HG02852 (cell line): ENCODE measurements around the gene TRAK2.
A peak's percentile ranks its signal among the peaks of the same experiment; 100 is the strongest.
"Not testable (repeated sequence)": the region's sequence is repeated elsewhere in the genome, so short reads cannot be mapped to it uniquely, and the experiment has no call there.

Experiments
- ATAC-seq: cut with Tn5 transposase; IDR thresholded peaks from one replicate; pipeline ENCODE4 v1.9.1; 2021; ENCODE audit warnings: mild to moderate bottlenecking, moderate library complexity; ENCODE audit not compliant: unreplicated experiment

The TRAK2 gene

GRCh38 chr2:201419057-201419635 lies 32.1 kb downstream of the TRAK2 start:
- no peak for ATAC-seq

DNA sequence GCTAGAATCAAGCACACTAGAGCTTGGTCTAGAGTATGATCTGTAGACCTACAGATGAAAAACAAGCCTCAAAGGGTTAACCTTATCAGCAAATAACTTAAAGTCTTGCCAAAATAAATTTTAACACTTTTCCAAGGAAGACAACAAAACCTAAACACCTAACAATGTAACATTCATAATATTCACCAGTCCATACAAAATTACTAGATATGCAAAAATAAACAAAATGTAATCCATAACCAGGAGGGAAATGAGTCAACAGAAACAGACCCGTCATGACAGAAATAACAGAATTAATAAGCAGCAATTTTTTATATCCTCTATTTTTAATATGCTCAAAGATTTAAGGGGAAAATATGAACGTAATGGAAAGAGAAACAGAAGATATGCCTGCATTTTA lies 36.1 kb downstream of the TRAK2 start:
- no peak for ATAC-seq

DNA sequence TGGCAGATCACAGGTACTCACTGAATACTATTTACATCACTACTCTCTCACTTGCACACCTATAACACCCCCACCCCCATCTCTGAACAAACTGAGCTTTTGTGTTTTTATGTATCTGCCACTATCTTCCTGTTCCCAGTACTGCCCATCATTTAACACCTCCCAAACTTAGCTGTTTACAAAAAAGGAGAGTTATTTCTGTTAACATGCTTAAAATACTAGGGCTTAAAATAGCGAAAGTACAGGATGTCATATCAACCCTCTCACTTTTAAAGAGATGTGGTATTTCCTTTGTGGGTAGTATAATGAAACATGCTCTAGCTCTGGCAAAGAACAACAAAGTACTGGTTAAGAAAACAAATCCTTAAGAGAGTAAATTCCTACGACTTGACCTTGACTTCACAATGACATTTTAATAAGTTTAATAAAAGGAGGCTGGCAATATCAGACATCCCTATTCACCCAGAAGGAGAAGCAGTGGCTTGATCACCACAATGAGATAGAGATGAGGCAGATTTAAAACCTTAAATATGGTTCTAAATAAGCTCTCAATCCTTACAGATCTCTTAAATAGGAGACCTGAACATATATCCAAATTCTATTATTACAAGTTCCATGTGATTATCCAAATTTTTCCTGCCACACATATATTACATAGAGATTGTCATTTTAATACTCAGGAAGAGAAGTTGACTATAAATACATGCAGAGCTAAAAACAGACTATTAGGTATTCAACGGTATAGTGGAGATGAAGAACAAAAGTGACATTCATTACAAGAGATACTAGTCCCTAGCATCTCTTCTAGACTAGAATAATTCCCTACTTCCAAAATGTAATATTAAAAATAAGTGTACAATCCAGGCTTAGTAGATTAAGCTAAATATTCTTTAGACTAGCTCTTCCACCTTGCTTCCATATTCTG lies 36.9 kb downstream of the TRAK2 start:
- ATAC-seq: peak; percentile 67

DNA sequence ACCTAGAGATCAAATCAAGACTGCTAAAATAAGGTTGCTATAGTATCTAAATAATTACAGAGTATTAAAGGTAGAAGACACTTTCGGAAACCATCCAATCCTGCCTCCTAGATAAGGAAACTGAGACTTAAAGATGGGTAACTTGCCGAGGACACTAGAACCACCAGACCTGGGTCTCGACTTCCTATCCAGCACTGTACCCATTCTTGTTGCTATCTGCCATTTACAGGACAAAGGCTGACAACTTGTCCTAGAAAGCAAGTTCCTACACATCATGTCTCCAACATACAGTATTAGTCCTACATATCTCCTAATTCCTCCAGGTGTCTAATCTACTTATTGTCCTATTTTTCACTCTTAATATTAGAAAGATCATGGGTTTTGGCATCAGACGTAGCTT lies 37.7 kb downstream of the TRAK2 start:
- ATAC-seq: no peak

GRCh38 chr2:201413143-201413542 lies 38.1 kb downstream of the TRAK2 start:
- ATAC-seq: no peak

GRCh38 chr2:201411421-201411820 lies 39.8 kb downstream of the TRAK2 start:
- no peak for ATAC-seq

- no peak for ATAC-seq
Observed at GRCh38 chr2:201408931-201409330, 42.3 kb downstream of the TRAK2 start.

DNA sequence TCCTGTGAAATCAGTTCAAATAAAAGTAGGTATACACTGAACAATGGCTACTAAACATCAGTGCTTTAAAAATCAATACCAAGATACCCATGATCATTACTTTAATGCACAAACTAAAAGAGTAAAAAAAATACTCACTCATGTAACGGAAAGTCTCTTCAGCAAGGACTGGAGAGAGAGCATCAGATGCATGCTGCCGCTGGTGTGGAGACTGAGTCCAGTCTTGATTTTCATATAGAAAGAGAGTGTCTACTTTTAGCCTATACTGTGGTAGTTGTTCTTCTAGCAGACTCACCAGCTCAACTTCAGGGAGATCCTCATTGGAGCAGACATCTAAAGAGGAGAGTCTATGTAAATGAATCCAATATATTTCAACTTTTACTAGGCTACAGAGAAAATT lies 44.0 kb downstream of the TRAK2 start:
- no peak for ATAC-seq

DNA sequence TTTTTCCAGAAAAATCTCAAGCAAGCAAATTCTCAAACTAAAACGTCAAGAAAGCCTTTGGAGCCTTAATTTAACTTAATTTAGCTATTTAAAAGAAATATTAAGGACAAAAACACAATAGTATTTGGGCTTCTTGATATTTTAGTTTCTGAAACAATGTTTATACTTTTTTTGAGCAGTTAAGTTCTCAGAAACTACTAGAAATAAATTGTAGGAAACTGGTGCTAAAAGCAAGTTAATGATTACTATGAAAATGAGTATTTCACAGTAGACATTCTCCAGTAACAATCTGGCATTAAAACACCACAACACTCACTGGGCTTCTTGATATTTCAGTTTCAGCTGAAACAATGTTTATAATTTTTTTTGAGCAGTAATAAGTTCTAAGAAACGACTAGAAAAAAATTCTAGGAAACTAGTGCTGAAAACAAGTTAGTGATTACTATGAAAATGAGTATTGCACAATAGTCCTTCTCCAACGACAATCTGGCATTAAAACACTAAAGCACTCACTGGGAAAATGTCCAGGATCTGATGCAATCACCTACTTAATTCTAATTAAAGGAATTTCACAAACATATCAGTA lies 45.1 kb downstream of the TRAK2 start:
- ATAC-seq: no peak

DNA sequence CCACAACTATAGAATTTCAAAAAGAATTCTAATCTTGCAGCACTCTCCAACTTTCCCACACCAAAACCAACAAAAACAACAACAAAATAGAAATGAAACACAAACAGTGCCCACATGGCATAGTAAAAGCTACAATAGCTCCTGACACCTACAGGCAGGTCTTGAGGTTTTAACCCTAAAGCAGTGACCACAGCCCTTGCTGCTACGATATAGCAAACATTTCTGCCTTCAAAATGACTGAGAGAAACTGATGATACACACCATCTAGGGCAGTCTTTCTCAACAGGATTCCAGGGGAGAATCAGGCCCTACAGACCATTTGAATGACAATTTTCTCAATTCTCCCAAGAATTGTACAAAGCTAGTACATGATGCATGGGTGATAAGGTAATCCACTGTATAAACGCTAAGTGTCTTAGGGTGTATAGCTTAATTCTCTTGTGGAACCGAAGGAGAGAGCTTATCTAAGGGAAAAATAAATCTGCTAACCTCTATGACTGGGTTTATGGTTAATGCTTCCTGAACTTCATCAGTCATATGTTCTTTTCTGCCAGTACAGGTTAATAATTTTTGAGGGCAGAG lies 46.5 kb downstream of the TRAK2 start:
- ATAC-seq: no peak

DNA sequence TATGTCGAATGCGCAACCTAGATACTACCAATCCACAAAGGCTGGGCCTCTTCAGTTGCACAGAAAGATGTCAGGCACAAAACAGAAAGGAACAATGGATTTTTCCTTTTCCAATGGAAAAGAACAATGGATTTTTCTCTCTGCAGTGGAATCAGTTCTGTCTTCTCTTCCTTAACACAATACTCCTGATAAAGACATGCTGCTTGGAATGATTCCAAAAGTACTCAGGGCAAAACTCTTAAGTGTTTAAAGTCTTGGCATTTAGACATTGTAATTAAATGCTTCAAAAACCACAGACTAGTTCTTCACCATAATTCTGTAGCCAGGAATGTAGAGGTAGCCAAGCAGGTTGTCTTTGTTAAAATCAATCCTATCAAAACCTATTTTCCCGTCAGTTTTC lies 47.4 kb downstream of the TRAK2 start:
- no peak for ATAC-seq

- no peak for ATAC-seq
Observed at GRCh38 chr2:201402651-201403562, 48.4 kb downstream of the TRAK2 start.

GRCh38 chr2:201401815-201402214 lies 49.4 kb downstream of the TRAK2 start:
- ATAC-seq: no peak

GRCh38 chr2:201396595-201396994 lies 54.7 kb downstream of the TRAK2 start:
- ATAC-seq: no peak

DNA sequence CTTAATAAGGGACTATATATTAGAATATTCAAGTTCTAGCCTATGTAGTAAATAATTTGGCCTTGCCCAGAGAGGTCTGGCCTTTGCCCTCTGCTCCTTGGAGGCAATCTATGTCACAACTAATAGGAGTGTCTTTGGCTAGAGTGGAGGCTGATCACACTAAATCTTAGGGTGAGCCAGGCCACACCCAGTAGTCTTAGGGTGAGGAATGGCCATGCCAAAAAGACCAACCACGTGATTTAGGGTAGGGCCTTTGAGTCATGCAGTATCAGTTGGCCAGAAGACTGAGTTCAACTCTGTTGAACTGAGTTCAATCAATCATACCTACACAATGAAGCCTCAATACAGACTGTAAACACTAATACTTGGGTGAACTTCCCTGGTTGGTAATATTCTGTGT lies 68.1 kb downstream of the TRAK2 start:
- no peak for ATAC-seq

- no peak for ATAC-seq
Observed at GRCh38 chr2:201378496-201379397, 72.5 kb downstream of the TRAK2 start.

GRCh38 chr2:201377218-201377617 lies 74.0 kb downstream of the TRAK2 start:
- no peak for ATAC-seq

DNA sequence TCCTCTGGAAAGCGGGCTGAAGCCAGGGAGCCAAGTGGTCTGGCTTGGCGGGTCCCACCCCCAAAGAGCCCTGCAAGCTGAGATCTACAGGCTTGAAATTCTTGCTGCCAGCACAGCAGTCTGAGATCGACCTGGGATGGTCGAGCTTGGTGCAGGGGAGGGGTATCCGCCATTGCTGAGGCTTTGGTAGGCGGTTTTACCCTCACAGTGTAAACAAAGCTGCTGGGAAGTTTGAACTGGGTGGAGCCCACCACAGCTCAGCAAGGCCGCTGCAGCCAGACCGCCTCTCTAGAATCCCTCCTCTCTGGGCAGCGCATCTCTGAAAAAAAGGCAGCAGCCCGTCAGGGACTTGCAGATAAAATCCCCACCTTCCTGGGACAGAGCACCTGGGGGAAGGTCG lies 81.5 kb downstream of the TRAK2 start:
- ATAC-seq: no peak

DNA sequence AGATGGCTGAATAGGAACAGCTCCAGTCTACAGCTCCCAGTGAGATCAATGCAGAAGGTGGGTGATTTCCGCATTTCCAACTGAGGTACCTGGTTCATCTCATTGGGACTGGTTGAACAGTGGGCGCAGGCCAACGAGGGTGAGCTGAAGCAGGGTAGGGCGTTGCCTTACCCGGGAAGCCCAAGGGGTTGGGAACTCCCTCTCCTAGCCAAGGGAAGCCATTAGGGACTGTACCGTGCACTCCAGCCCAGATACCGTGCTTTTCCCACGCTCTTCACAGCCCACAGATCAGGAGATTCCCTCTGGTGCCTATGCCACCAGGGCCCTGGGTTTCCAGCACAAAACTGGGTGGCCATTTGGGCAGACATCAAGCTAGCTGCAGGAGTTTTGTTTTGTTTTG lies 81.9 kb downstream of the TRAK2 start:
- ATAC-seq: not testable (repeated sequence)

GRCh38 chr2:201366146-201366545 lies 85.1 kb downstream of the TRAK2 start:
- ATAC-seq: no peak
